ENCODE results near the gene GP2.

The GP2 gene

GRCh38 chr16:20302389-20302788 lies 24.9 kb downstream of the GP2 start:
- no peak for DNase-seq

GRCh38 chr16:20301840-20302239 lies 25.5 kb downstream of the GP2 start:
- no peak for DNase-seq

GRCh38 chr16:20300312-20301097 lies 26.8 kb downstream of the GP2 start:
- DNase-seq, result peak; percentile 32

- DNase-seq, result no peak
Observed at GRCh38 chr16:20298452-20298851, 28.9 kb downstream of the GP2 start.

GRCh38 chr16:20291208-20292206 lies 35.8 kb downstream of the GP2 start:
- no peak for DNase-seq

GRCh38 chr16:20289571-20289970 lies 37.7 kb downstream of the GP2 start:
- no peak for DNase-seq

GRCh38 chr16:20285993-20286499 lies 41.3 kb downstream of the GP2 start:
- no peak for DNase-seq

GRCh38 chr16:20280259-20280658 lies 47.1 kb downstream of the GP2 start:
- no peak for DNase-seq

GRCh38 chr16:20271893-20272292 lies 55.4 kb downstream of the GP2 start:
- DNase-seq, result no peak

GRCh38 chr16:20268409-20268808 lies 58.9 kb downstream of the GP2 start:
- no peak for DNase-seq

- DNase-seq, result no peak
Observed at GRCh38 chr16:20265019-20265418, 62.3 kb downstream of the GP2 start.

GRCh38 chr16:20263138-20263855 lies 64.0 kb downstream of the GP2 start:
- DNase-seq, result no peak

GRCh38 chr16:20262248-20262647 lies 65.1 kb downstream of the GP2 start:
- no peak for DNase-seq

GRCh38 chr16:20260215-20261009 lies 66.9 kb downstream of the GP2 start:
- DNase-seq, result no peak

Measured in NCI-H187 treated with DMSO at 0.1 percent for 48 hours (cell line).